Activated CD4-positive, alpha-beta memory T cell treated with anti-CD3 and anti-CD28 coated beads for 36 hours (primary cell): ENCODE data around the gene LATS2. TPM values are rescaled to one million over a fixed set of nuclear protein-coding genes. Genes with fewer than 3 reads are reported as not detected.

Source experiments
- CTCF ChIA-PET: fragments of 350-600 bp; sonication (Branson Sonifier 250); formaldehyde crosslinking; loops from one replicate; lab custom pipeline; 2021; ENCODE audit warnings: antibody characterized with exemption, inconsistent platforms; lab: Charles Lee
- POLR2A ChIA-PET: fragments of 350-600 bp; sonication (Branson Sonifier 250); formaldehyde crosslinking; loops from one replicate; lab custom pipeline; 2021; ENCODE audit warnings: antibody characterized with exemption; lab: Charles Lee
- DNase-seq: peaks from one replicate; pipeline ENCODE4 v3.0.0-alpha.2; 2020
- H3K27ac Mint-ChIP-seq: one replicate; pipeline ENCODE4 v1.8.0; 2021; ENCODE audit warnings: mixed read lengths
- H3K27me3 Mint-ChIP-seq: one replicate; pipeline ENCODE4 v1.8.0; 2021; ENCODE audit warnings: mixed read lengths
- H3K36me3 Mint-ChIP-seq: one replicate; pipeline ENCODE4 v1.8.0; 2021; ENCODE audit warnings: mixed read lengths
- H3K4me1 Mint-ChIP-seq: one replicate; pipeline ENCODE4 v1.8.0; 2021; ENCODE audit warnings: low read depth, mixed read lengths
- H3K4me3 Mint-ChIP-seq: one replicate; pipeline ENCODE4 v1.8.0; 2021; ENCODE audit warnings: mild to moderate bottlenecking, mixed read lengths
- H3K9me3 Mint-ChIP-seq: one replicate; pipeline ENCODE4 v1.8.0; 2021; ENCODE audit warnings: mixed read lengths
- intact Hi-C: fragments of 100-400 bp; cut with micrococcal nuclease; formaldehyde crosslinking; loops from one replicate; pipeline ENCODE4 v1.15.1; 2023
- total RNA-seq, 2 experiments: library from RNA; stranded (reverse); gene quantifications; one replicate each; pipeline ENCODE4 v1.2.3, GENCODE V29; 2021

LATS2 gene
- total RNA-seq, 2 experiments from 2014 or later: 4.0 to 6.8 TPM

DNA sequence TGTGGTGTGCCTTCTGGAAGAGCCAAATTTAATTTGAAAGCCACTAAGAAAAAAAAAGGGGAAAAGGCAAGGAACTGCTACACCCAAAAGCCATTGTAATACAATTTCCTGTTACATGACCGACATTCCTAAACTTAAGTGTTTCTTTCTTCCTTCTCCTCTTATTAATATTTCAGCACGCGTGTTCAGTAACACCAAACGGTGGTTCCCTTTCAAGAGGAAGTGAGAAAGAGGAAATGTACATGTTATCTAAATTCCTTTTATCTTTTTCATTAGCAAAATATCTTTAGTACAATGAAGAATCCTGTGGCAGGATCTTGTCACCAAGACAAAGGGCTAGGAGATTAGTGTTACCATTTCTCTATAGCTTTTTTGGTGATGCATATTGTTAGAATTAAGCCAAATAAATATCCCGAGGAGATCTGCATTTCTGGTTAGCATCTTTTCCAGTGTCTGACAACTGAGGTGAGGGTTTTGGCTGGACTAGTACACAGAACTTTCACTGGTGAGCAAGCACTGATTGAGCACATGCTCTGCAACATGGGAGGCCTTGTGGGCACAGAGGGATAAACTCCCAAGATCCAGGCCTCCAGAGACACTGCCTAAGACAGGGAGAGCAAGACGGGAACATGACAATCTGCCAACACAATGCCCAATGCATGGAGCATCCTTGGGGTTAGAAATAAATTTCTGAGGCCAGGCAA lies 22.1 kb downstream of the LATS2 start:
- no peaks in the 10 kb centered on the region for H3K27me3 Mint-ChIP-seq
- ChIA-PET CTCF (no interaction called here), POLR2A (no interaction called here)
- H3K4me3 Mint-ChIP-seq: no peak overlapping the region
- peaks cover 8% of the 10 kb centered on the region for H3K4me1 Mint-ChIP-seq
- no peak for DNase-seq
- intact Hi-C loops: no loop called here
- no peaks in the 10 kb centered on the region for H3K9me3 Mint-ChIP-seq
- no peaks in the 10 kb centered on the region for H3K36me3 Mint-ChIP-seq
- no peak overlapping the region for H3K27ac Mint-ChIP-seq

DNA sequence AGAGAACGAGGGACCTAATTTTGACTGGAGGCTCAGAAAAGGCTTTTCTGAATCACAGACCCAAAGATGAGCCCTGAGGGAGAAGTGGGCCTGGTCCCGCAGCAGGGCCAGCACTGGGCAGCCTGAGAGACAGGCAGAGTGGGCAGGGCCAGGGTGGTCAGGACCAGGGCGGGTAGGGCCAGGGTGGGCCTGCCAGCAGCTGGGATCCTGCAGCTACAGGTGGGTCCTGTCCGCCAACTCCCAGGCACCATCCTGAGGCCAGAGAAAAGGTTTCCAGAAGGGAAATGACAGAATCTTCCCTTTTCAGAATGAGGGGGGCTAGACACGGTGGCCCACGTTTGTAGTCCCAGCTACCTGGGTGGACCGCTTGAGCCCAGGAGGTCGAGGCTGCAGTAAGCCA lies 23.7 kb downstream of the LATS2 start:
- H3K4me1 Mint-ChIP-seq: peaks cover 8% of the 10 kb centered on the region
- ChIA-PET POLR2A (no interaction called here), CTCF (no interaction called here)
- intact Hi-C loops: no loop called here
- H3K4me3 Mint-ChIP-seq: no peak overlapping the region
- no peaks in the 10 kb centered on the region for H3K36me3 Mint-ChIP-seq
- no peak overlapping the region for H3K27ac Mint-ChIP-seq
- no peaks in the 10 kb centered on the region for H3K9me3 Mint-ChIP-seq
- DNase-seq: no peak
- no peaks in the 10 kb centered on the region for H3K27me3 Mint-ChIP-seq

DNA sequence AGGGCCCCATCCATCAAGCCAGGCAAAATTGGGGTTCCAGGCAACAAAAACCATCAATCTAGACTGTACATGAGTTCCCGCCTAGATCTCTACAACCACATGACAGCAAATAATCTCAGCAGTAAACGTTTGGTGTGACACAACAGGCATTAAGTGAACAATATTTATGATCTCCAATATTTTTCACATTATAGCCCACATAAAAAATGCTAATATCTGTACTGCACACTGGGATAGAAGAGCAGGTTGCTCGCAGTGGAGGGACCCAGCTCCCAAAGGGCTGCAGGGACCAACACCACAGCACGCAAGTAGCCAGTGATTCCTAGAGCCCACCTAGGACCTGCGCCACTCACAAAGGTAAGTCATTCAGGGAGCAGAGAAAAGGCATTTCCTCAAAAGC lies 25.9 kb downstream of the LATS2 start:
- CTCF ChIA-PET: interaction anchor here (0.6 kb wide), 1 partner anchor 59 kb away, joined by 4 read pairs; no protein-coding TSS in a partner anchor
- Mint-ChIP-seq H3K36me3 (no peaks in the 10 kb centered on the region), H3K4me1 (peaks cover 8% of the 10 kb centered on the region), H3K4me3 (no peak overlapping the region), H3K27ac (no peak overlapping the region), H3K9me3 (no peaks in the 10 kb centered on the region), H3K27me3 (no peaks in the 10 kb centered on the region)
- intact Hi-C loops: no loop called here
- POLR2A ChIA-PET: no interaction called here
- DNase-seq: no peak

DNA sequence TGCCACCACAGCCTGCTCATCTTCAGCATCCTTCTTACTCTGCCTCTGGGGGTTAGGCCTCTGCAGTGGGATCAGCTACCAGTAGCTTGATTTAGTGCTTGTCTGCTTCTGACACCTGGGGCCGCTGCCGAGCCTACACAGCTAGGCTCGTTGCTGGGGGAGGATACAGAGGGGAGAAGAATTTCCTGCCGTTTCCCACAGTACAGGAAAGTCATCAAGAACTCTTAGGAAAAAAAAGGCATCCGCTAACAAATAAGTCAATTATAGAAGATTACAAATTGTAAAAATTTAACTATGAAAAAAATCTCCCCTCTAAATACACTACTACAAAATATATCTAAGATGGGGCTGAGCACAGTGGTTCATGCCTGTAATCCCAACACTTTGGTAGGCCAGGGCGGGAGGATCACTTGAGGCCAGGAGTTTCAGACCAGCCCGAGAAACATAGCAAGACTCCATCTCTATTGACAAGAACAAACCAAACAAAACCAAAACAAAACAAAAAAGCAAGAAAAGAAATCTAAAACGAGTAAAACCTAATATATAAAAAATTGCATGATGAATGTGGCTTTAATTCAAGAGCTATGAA lies 26.7 kb downstream of the LATS2 start:
- Mint-ChIP-seq H3K9me3 (no peaks in the 10 kb centered on the region), H3K27ac (no peak overlapping the region), H3K36me3 (no peaks in the 10 kb centered on the region), H3K4me1 (peaks cover 8% of the 10 kb centered on the region), H3K4me3 (no peak overlapping the region), H3K27me3 (no peaks in the 10 kb centered on the region)
- POLR2A ChIA-PET: interaction anchor here (0.6 kb wide), 1 partner anchor 362 kb away, joined by 3 read pairs; no protein-coding TSS in a partner anchor
- DNase-seq: no peak
- CTCF ChIA-PET: no interaction called here
- intact Hi-C loops: no loop called here

DNA sequence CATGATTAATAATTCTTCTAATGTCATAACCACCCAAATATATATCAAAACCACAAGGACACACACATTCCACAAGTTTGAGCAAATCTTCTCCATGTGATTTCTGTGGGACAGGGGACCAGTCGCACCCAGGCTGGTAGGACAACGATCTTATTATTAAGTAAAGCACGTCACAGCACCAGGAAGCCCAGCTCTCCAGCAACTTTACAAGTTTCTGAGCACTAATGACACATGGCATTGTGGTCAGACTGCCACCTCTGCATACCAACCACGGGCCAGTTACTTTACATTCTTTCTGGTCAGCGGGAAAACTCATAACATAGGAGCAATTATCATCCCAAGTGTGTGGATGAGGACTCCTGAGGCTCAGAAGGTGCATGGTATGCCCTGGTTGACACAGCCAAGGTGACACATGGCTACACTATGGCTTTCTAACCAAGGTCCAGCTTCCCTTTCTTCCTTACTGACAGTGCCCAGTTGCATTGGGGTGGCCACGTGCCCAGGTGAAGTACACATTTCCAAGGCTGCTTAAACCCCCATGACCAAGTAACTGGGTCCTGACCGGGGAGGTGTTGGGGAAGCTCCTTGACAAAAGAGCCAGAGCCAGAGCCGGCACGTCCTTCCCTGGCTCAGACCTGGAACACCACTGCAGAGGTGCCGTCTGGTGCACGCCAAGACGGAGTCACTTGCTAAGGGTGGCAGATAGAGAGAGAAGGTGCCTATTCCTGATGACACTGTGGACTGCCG lies 27.4 kb downstream of the LATS2 start:
- no peak overlapping the region for H3K4me3 Mint-ChIP-seq
- no peaks in the 10 kb centered on the region for H3K27me3 Mint-ChIP-seq
- no peaks in the 10 kb centered on the region for H3K36me3 Mint-ChIP-seq
- H3K4me1 Mint-ChIP-seq: peaks cover 3% of the 10 kb centered on the region
- ChIA-PET CTCF (no interaction called here), POLR2A (no interaction called here)
- no peaks in the 10 kb centered on the region for H3K9me3 Mint-ChIP-seq
- intact Hi-C loops: no loop called here
- DNase-seq: no peak
- no peak overlapping the region for H3K27ac Mint-ChIP-seq

DNA sequence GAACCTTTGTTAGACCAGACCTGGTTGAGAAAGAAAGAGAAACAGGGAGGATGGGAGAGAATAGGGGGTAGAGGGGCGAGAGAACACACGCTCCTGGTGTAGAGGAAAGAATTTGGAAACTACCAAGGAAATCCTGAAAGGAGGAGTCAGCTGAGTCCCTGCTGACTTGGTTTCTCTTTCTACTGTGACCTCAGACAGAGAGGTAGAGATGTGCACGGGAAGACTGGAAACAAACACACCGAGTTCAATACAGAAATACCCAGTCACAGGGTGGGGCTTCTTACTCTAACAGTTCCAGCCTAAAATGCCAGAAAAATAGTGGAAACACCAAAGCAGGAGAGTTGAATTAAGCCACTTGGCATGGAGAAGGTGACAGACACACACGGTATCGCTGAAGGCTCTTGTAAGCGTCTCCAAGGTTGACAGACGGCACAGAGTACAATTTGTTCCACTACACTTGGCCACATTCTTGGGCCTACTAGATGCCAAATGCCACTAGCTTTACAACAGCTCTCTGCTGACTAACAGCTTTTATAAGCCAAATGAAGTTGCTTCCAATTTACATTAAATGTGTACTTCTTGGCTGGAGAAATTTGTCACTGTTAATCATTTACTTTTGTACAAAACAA lies 28.1 kb downstream of the LATS2 start:
- H3K4me1 Mint-ChIP-seq: no peaks in the 10 kb centered on the region
- ChIA-PET CTCF (no interaction called here), POLR2A (no interaction called here)
- H3K4me3 Mint-ChIP-seq: no peak overlapping the region
- no peak for DNase-seq
- H3K36me3 Mint-ChIP-seq: no peaks in the 10 kb centered on the region
- H3K27ac Mint-ChIP-seq: no peak overlapping the region
- H3K27me3 Mint-ChIP-seq: no peaks in the 10 kb centered on the region
- no peaks in the 10 kb centered on the region for H3K9me3 Mint-ChIP-seq
- intact Hi-C loops: no loop called here

DNA sequence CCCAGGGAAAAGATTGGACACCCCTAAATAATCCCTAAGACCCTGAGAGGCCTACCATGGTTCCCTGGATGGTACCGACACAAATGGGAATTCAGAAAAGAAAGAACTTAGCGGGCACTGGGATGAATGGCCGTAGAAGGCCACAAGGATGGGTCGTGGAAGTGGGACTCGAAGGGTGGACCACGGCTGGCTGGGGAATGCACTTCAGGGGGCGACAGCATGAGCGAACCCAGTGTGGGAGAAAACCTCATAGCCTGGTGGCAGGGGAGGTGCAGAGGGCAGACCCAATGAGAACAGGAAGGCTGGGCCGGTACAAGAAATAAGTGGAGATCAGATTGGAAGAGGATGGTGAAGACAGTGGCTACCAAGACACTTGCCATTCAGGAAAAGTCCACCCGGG lies 28.7 kb downstream of the LATS2 start:
- no peaks in the 10 kb centered on the region for H3K9me3 Mint-ChIP-seq

DNA sequence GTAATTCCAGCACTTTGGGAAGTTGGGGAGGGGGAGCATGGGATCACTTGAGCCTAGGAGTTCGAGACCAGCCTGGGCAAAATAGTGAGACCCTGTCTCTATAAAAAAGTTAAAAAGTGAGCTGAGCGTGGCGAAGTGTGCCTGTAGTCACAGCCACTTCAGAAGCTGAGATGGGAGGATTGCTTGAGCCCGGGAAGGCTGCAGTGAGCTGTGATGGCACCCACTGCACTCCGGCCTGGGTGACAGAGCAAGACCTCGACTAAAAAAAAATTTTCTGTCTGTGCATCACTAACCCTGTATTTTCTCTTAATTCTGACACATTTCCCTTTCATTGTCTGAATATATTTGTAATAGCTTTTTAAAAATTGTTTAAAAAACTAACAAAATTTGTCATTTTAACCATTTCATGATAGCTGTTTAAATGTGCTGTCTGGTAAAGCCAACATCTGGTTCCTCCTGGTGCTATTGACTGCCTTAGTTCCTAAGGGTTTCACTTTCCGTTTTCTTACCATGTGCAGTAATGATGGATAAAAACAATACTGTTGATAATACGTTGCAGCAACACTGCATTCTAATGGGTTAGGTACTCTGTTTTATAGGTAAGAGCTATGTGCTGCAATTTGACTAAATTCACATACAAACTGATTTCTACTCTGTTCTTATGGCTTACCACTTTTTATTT lies 29.7 kb downstream of the LATS2 start:
- ChIA-PET CTCF (interaction anchor here (0.9 kb wide), 1 partner anchor 88 kb away, joined by 3 read pairs; no protein-coding TSS in a partner anchor), POLR2A (no interaction called here)
- intact Hi-C loops: no loop called here
- Mint-ChIP-seq H3K4me3 (no peak overlapping the region), H3K36me3 (no peaks in the 10 kb centered on the region), H3K4me1 (no peaks in the 10 kb centered on the region), H3K27me3 (no peaks in the 10 kb centered on the region), H3K27ac (no peak overlapping the region), H3K9me3 (no peaks in the 10 kb centered on the region)
- DNase-seq: no peak

More for the DNA sequence above, 28.7 kb downstream of the LATS2 start:
- DNase-seq: no peak
- ChIA-PET POLR2A (no interaction called here), CTCF (no interaction called here)
- intact Hi-C loops: no loop called here
- Mint-ChIP-seq H3K4me1 (no peaks in the 10 kb centered on the region), H3K4me3 (no peak overlapping the region), H3K27me3 (no peaks in the 10 kb centered on the region), H3K27ac (no peak overlapping the region), H3K36me3 (no peaks in the 10 kb centered on the region)

DNA sequence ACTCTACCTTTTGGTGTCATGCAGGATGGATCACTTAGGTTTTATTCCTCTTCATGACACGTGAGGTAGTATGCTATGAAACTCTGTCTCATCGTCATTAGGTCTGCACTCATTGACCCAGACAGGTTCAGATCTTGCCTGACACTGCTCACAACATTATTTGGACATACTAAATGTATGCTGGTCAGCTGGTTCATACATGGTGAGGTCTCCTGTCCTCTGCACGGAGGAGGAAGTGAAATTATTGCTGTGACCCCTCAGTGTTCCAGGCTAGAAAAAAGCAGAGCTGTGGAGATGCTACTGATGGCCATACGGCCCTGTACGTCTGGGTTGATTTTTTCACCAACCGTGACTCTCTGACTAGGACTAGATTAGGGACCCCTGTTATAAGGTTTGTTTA lies 35.8 kb downstream of the LATS2 start:
- POLR2A ChIA-PET: no interaction called here
- no peaks in the 10 kb centered on the region for H3K27me3 Mint-ChIP-seq
- H3K27ac Mint-ChIP-seq: no peak overlapping the region
- no peaks in the 10 kb centered on the region for H3K4me1 Mint-ChIP-seq
- intact Hi-C loops: no loop called here
- H3K4me3 Mint-ChIP-seq: no peak overlapping the region
- CTCF ChIA-PET: no interaction called here
- DNase-seq: no peak
- no peaks in the 10 kb centered on the region for H3K9me3 Mint-ChIP-seq
- H3K36me3 Mint-ChIP-seq: no peaks in the 10 kb centered on the region

DNA sequence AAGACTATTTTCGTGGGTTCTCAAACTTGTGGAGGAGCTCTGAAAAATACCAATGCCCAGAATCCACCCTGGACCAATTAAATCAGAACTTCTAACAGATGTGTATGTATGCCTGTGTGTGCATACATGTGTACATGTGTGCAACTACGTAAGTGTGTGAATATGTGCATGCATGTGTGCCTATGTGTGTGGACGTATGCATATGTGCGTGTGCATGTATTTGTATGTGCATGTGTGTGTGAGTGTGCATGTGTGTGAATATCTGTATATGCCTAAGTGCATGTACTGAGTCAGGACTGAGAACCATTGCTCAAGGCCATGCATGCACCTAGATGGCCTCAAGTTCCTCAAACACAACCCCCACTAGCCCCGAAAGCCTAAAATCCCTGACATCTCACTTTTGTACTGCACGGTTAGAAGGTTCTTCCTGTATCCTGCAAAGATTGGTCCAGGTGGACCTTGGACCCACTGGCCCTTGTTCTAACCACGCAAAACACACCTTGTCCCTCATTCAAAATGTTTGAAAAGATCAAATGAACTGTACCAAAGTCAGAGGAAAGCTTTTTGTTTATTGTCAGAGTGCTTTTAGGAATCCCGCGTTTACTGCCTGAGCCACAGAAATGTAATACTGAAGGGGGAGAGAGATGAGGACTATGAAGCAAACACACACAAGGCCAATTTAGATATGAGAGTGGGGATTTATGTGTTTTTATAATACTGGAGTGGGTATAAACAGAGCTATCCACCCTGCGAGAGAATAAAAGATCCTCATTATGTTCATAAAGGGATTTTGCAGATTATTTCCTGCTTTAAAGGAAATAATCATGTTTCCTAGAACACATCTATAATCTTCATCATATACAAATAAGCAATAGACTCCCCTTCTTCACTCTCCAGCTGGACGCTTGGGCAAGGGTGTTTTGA lies 39.1 kb downstream of the LATS2 start:
- Mint-ChIP-seq H3K9me3 (no peaks in the 10 kb centered on the region), H3K27me3 (no peaks in the 10 kb centered on the region), H3K4me3 (no peak overlapping the region), H3K27ac (no peak overlapping the region), H3K36me3 (no peaks in the 10 kb centered on the region), H3K4me1 (peaks cover 9% of the 10 kb centered on the region)
- ChIA-PET POLR2A (no interaction called here), CTCF (no interaction called here)
- DNase-seq: no peak
- intact Hi-C loops: no loop called here

DNA sequence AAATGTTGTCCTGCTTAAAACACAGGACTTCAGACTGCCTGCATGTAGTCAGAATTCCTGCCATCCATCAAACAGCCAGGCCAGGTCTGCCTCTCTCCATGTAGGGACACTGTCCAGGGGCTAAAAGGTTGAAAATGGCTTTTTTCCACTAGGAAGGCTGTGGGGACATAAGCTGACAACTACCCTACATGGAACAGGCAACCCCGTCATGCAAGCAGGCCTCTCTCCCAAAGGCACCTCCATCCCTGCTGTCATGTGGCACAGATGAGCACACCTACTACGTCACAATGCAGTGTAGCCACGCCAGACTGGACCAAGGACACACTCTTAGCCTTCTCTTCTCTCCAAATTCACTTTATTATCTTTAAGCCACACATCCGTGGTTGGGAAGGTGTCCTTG lies 40.8 kb downstream of the LATS2 start:
- intact Hi-C loops: no loop called here
- no peak overlapping the region for H3K27ac Mint-ChIP-seq
- H3K4me3 Mint-ChIP-seq: no peak overlapping the region
- no peak for DNase-seq
- no peaks in the 10 kb centered on the region for H3K27me3 Mint-ChIP-seq
- ChIA-PET POLR2A (no interaction called here), CTCF (no interaction called here)
- no peaks in the 10 kb centered on the region for H3K9me3 Mint-ChIP-seq
- no peaks in the 10 kb centered on the region for H3K36me3 Mint-ChIP-seq
- H3K4me1 Mint-ChIP-seq: peaks cover 19% of the 10 kb centered on the region
